Hepatocyte (in vitro differentiated cells): ENCODE measurements around the gene FAM20B. TPM values are rescaled to one million over a fixed set of nuclear protein-coding genes. Genes with fewer than 3 reads are reported as not detected.

Experiments
- DNase-seq: peaks from one replicate; pipeline ENCODE4 v3.0.0-alpha.2; 2016; ENCODE audit warnings: low spot score
- H2AFZ ChIP-seq: fragments of 200-600 bp; sonication (generic); 2 replicates; pipeline ENCODE4 v1.6.0; 2016; ENCODE audit warnings: antibody characterized with exemption, mild to moderate bottlenecking
- H3K27ac ChIP-seq: fragments of 200-600 bp; sonication (generic); 2 replicates; pipeline ENCODE4 v1.5.1; 2016; ENCODE audit warnings: mild to moderate bottlenecking
- H3K27me3 ChIP-seq: fragments of 200-600 bp; sonication (generic); 2 replicates; pipeline ENCODE4 v1.6.1; 2016
- H3K36me3 ChIP-seq: fragments of 200-600 bp; sonication (generic); replicated peaks from 2 replicates; pipeline ENCODE4 v1.5.1; 2016; ENCODE audit warnings: low read depth; ENCODE audit not compliant: insufficient read depth
- H3K4me1 ChIP-seq: fragments of 200-600 bp; sonication (generic); 2 replicates; pipeline ENCODE4 v1.5.1; 2016; ENCODE audit warnings: mild to moderate bottlenecking, moderate library complexity; ENCODE audit not compliant: insufficient read depth
- H3K4me2 ChIP-seq: fragments of 200-600 bp; sonication (generic); 2 replicates; pipeline ENCODE4 v1.6.0; 2016
- H3K4me3 ChIP-seq: fragments of 200-600 bp; sonication (generic); 2 replicates; pipeline ENCODE4 v1.5.1; 2016; ENCODE audit warnings: mild to moderate bottlenecking
- H3K79me2 ChIP-seq: fragments of 200-600 bp; sonication (generic); 2 replicates; pipeline ENCODE4 v1.6.0; 2017; ENCODE audit warnings: mild to moderate bottlenecking
- H3K9me2 ChIP-seq: fragments of 200-600 bp; sonication (generic); replicated peaks from 2 replicates; pipeline ENCODE4 v1.6.0; 2017; ENCODE audit warnings: mild to moderate bottlenecking; ENCODE audit not compliant: insufficient read depth
- H3K9me3 ChIP-seq: fragments of 200-600 bp; sonication (generic); 2 replicates; pipeline ENCODE4 v1.5.1; 2016; ENCODE audit warnings: low read depth, mild to moderate bottlenecking
- H4K20me1 ChIP-seq: fragments of 200-600 bp; sonication (generic); 2 replicates; pipeline ENCODE4 v1.6.0; 2016; ENCODE audit warnings: mild to moderate bottlenecking; ENCODE audit not compliant: insufficient read depth, poor library complexity, severe bottlenecking
- CTCF ChIP-seq: fragments of 200-600 bp; sonication (generic); IDR thresholded peaks from 2 replicates; pipeline ENCODE4 v1.5.1; 2016; ENCODE audit warnings: antibody characterized with exemption, mild to moderate bottlenecking; ENCODE audit not compliant: poor library complexity
- EZH2 ChIP-seq: fragments of 200-600 bp; sonication (generic); IDR thresholded peaks from 2 replicates; pipeline ENCODE4 v1.6.1; 2016; ENCODE audit warnings: antibody characterized with exemption, mild to moderate bottlenecking, borderline replicate concordance
- EZH2phosphoT487 ChIP-seq: fragments of 200-600 bp; sonication (generic); IDR thresholded peaks from one replicate; pipeline ENCODE4 v1.6.1; 2018; ENCODE audit warnings: antibody characterized with exemption, mild to moderate bottlenecking, low read depth, moderate library complexity; ENCODE audit not compliant: unreplicated experiment, severe bottlenecking
- WGBS: methylation state at CpG from one replicate; pipeline ENCODE4 v1.1.6; 2016; ENCODE audit warnings: low lambda C conversion rate; ENCODE audit errors: missing lambda C conversion rate; 5-methylcytosine and 5-hydroxymethylcytosine counted together
- polyA plus RNA-seq: library from polyadenylated mRNA; unstranded; fragments of >200 nt; fragmentation: Nextera tagmentation; extraction: Ambion mirVana; gene quantifications from 2 replicates; pipeline ENCODE4 v1.2.1, GENCODE V29; 2016
- total RNA-seq: library from RNA; depleted of rRNA; stranded (reverse); fragments of >200 nt; gene quantifications from 2 replicates; pipeline ENCODE4 v1.2.3, GENCODE V29; 2014

The FAM20B gene
- total and polyA plus RNA-seq, 2 experiments from 2014 or later = 9.2 to 37.6 TPM

- H3K79me2 ChIP-seq = peaks cover 72% of the 10 kb centered on the region
Observed at GRCh38 chr1:179042087-179042486, 16.4 kb downstream of the FAM20B start.

GRCh38 chr1:179042700-179043099 is 17.0 kb downstream of the FAM20B start:
- H3K27ac ChIP-seq = no peak overlapping the region
- H3K4me2 ChIP-seq = no peak overlapping the region
- H3K4me1 ChIP-seq = peaks cover 5% of the 10 kb centered on the region
- no peak overlapping the region for H3K4me3 ChIP-seq
- H3K79me2 ChIP-seq = peaks cover 65% of the 10 kb centered on the region
- no peaks in the 10 kb centered on the region for H3K27me3 ChIP-seq
- 98% methylated on average over 5 of the region's 5 CpGs for WGBS
- no peak for DNase-seq
- H3K36me3 ChIP-seq = no peaks in the 10 kb centered on the region
- no peaks in the 10 kb centered on the region for H3K9me3 ChIP-seq
- no peaks in the 10 kb centered on the region for H3K9me2 ChIP-seq
- no peak overlapping the region for H2AFZ ChIP-seq
- TF ChIP-seq EZH2phosphoT487 (no peak), CTCF (no peak), EZH2 (no peak)
- H4K20me1 ChIP-seq = no peaks in the 10 kb centered on the region

More at GRCh38 chr1:179042087-179042486, 16.4 kb downstream of the FAM20B start:
- H3K4me3 ChIP-seq = no peak overlapping the region
- no peak overlapping the region for H2AFZ ChIP-seq
- H3K27me3 ChIP-seq = no peaks in the 10 kb centered on the region
- TF ChIP-seq EZH2 = no peak
- no peak for TF ChIP-seq EZH2phosphoT487
- TF ChIP-seq CTCF = no peak
- H3K4me1 ChIP-seq = peaks cover 5% of the 10 kb centered on the region
- H4K20me1 ChIP-seq = no peaks in the 10 kb centered on the region
- H3K4me2 ChIP-seq = no peak overlapping the region
- WGBS = 98% methylated on average over 8 of the region's 8 CpGs
- no peaks in the 10 kb centered on the region for H3K9me2 ChIP-seq
- H3K9me3 ChIP-seq = no peaks in the 10 kb centered on the region
- H3K36me3 ChIP-seq = no peaks in the 10 kb centered on the region
- DNase-seq = no peak
- H3K27ac ChIP-seq = no peak overlapping the region

- H3K4me3 ChIP-seq = no peak overlapping the region
- WGBS = 93% methylated on average over 4 of the region's 4 CpGs
- no peaks in the 10 kb centered on the region for H4K20me1 ChIP-seq
- peaks cover 5% of the 10 kb centered on the region for H3K4me1 ChIP-seq
- H3K36me3 ChIP-seq = no peaks in the 10 kb centered on the region
- TF ChIP-seq CTCF = no peak
- no peak for TF ChIP-seq EZH2
- TF ChIP-seq EZH2phosphoT487 = no peak
- H2AFZ ChIP-seq = no peak overlapping the region
- H3K9me2 ChIP-seq = no peaks in the 10 kb centered on the region
- H3K4me2 ChIP-seq = no peak overlapping the region
- H3K27ac ChIP-seq = no peak overlapping the region
- DNase-seq = no peak
- H3K79me2 ChIP-seq = peaks cover 60% of the 10 kb centered on the region
- no peaks in the 10 kb centered on the region for H3K9me3 ChIP-seq
- no peaks in the 10 kb centered on the region for H3K27me3 ChIP-seq
Observed at GRCh38 chr1:179043266-179043665, 17.6 kb downstream of the FAM20B start.

- no peak overlapping the region for H3K4me2 ChIP-seq
- DNase-seq = no peak
- peaks cover 4% of the 10 kb centered on the region for H3K4me1 ChIP-seq
- no peak overlapping the region for H2AFZ ChIP-seq
- H3K27ac ChIP-seq = no peak overlapping the region
- no peak for TF ChIP-seq EZH2
- H3K9me3 ChIP-seq = no peaks in the 10 kb centered on the region
- no peaks in the 10 kb centered on the region for H4K20me1 ChIP-seq
- no peaks in the 10 kb centered on the region for H3K36me3 ChIP-seq
- WGBS = 98% methylated on average over 5 of the region's 5 CpGs
- no peak overlapping the region for H3K4me3 ChIP-seq
- peaks cover 53% of the 10 kb centered on the region for H3K79me2 ChIP-seq
- H3K27me3 ChIP-seq = no peaks in the 10 kb centered on the region
- no peaks in the 10 kb centered on the region for H3K9me2 ChIP-seq
Observed at GRCh38 chr1:179043907-179044306, 18.2 kb downstream of the FAM20B start.
